ENCODE results near the gene LAMB1.
A peak's percentile ranks its signal among the peaks of the same experiment; 100 is the strongest.
"Not testable (repeated sequence)": the region's sequence is repeated elsewhere in the genome, so short reads cannot be mapped to it uniquely, and the experiment has no call there.

LAMB1 gene

GRCh38 chr7:107911981-107912380, 91.0 kb downstream of the LAMB1 start:
- DNase-seq = no peak

DNA sequence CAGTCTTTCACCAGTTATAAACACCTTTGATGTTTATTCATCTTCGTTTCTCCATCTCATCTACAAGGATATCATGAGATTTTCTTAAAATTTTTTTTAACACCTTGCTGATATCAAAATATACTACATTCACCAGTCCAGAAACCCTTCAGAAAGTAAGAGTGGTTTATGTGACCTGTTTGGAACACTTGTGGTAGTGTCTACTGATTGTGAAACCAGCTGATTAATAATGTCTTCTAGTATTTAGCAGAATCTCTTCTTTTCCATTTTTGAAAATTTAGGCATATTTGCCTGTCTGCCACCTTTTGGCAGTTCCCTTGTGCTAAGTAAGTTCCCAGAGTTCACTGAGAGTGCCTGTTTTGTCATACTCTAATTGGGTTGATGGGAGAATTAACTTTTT, 93.5 kb downstream of the LAMB1 start:
- no peak for DNase-seq

- DNase-seq = no peak
Measured at GRCh38 chr7:107907790-107908189, 95.2 kb downstream of the LAMB1 start.

- no peak for DNase-seq
Measured at GRCh38 chr7:107902381-107902780, 100.6 kb downstream of the LAMB1 start.

GRCh38 chr7:107900496-107901015, 102.4 kb downstream of the LAMB1 start:
- no peak for DNase-seq

DNA sequence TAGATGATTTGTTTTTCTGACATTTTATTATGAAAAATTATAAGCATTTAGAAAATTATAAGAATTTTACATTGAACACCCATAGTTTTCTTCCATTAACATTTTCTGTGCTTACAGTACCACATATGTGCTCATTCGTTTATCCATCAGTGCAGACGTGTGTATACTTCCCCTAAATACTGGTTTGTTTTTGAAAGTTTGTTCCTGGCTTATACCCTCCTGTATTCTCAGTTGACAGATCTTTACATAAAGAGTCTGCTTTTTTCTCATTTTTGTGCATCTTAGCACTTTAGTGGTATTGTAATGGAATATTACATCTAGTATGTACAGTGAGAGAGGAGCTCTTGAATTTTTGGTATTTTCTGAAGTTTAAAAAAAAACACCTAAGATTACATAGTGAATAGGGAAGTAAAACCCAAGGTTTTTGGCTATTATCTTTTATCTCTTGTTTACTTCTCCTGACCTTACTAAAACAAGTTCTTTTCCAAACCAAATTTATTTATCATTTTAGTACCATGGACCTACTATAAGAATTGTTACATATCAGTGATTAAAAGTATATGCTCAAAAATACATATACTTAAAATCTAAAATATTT, 103.9 kb downstream of the LAMB1 start:
- no peak for DNase-seq

GRCh38 chr7:107892367-107892741, 110.6 kb downstream of the LAMB1 start:
- DNase-seq = not testable (repeated sequence)

GRCh38 chr7:107891636-107892366, 111.2 kb downstream of the LAMB1 start:
- no peak for DNase-seq

GRCh38 chr7:107890962-107891635, 111.9 kb downstream of the LAMB1 start, which contains the start of gene DLD:
DLD (plus strand) TSS chr7:107891183; CDS start chr7:107891251, 68 bp downstream.
- peak; percentile 96 for DNase-seq

DNA sequence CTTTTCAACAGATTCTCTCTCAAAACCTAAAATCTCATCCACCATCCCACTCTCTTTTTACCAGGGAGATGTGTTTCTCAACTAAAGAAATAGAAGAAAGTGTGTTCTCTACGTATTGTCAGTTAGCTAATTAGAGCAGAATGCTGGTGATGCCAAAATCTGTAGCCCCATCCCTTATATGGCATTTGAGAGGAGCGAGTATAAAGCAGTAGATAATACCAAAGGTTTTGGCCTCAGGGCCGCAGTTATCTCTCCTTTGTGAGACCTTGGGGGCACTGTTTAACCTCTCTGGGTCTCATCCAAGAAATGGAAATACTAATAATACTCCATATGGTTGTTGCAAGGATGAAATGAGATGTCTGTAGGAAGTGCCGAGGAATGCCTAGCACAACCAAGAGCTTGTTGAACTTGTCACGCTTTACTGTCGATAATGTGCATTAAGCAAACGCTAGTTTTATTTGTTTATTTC, 112.4 kb downstream of the LAMB1 start:
- no peak for DNase-seq

GRCh38 chr7:107889992-107890391, 113.0 kb downstream of the LAMB1 start:
- DNase-seq = no peak

GRCh38 chr7:107887827-107888226, 115.1 kb downstream of the LAMB1 start:
- not testable (repeated sequence) for DNase-seq

- DNase-seq = no peak
Measured at GRCh38 chr7:107884066-107884818, 118.7 kb downstream of the LAMB1 start.

DNA sequence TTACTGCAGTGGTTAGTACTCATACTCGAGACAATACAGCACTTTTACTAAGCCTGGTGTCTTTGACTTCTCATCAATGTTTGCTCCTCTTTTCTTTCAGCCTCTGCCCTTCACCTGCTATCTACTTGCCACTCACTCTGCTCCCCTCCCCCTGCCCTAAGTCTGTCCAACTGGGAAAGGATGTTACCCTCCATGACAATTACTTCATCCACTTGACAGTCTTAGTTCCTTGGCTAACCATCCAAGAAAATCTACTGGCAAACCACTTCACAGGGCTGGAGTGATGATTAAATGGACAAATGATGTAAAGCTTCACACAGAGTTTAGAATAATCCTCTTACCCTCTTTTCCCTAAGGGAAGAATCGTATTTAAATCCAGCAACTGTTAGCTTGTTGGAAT, 120.2 kb downstream of the LAMB1 start:
- no peak for DNase-seq

DNA sequence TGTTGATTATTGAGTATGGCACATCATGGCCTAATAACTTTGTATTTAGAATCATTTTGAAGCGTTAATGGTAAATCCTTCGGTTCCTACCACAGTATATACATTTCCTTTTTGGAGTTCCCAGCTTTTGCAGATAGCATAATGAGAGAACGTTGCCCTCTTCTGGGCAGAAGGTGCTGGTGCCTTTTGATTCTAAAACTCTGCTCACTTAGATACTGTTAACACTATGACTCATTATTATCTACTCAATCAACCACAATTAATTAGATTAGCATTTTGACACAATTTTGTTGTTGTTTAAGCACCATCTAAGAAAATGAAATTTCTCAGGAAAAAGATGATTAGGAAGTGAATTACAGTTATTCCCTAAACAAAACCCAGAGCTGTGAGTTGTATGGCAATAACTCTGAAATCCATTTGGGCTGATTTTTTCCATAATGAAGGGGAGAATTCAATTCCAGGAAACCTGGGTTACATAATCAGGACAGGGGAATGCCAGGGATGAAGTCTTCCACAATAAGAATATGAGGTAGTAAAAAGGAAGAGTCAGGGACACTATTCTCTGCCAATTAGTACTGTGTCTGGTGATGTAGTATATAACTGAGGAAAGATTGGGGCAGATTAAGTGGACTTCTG, 123.4 kb downstream of the LAMB1 start:
- peak; percentile 26 for DNase-seq

DNA sequence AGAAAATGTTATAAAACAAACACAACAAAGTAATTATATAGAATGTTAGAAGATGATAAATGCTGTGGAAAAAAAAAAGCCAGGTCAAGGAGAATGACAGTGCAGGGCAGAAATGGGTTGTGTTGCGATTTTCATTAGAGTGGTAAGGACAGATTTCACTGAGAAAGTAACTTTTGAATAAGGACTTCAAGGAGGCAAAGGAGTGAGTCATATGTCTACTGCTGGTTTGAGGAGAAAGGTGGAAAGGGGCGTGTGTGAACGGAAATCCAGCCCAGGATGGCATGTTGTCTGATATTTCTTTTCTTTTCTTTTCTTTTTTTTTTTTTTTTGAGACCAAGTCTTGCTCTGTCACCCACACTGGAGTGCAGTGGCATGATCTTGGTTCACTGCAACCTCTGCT, 124.3 kb downstream of the LAMB1 start:
- no peak for DNase-seq

DNA sequence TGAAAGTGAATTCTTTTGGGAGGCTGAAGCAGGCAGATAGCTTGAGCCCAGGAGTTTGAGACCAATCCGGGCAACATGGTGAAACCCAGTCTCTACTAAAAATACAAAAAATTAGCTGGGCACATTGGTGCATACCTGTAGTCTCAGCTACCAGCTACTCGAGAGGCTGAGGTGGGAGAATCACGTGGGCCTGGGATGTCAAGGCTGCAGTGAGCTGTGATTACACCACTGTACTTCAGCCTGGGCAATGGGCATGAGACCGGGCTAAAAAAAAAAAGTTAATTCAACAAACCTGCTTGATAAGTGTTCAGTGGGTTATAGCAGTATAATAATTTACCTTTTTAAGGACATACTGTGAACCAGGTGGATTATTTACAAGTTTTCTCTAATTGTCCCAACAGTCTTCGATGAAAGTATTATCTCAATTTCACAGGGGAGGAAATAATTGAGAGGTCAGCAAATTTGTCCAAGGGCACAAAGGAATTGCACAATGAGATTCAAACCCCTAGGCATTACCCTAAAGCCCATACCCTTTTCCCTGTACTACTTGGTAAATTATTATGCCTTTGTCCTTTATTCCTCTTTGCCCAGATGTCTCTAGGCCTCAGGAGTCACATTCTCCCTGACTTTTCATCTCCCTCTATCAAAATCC, 125.1 kb downstream of the LAMB1 start:
- no peak for DNase-seq

GRCh38 chr7:107876916-107877315, 126.0 kb downstream of the LAMB1 start:
- DNase-seq = no peak

GRCh38 chr7:107874605-107875446, 128.1 kb downstream of the LAMB1 start:
- DNase-seq = peak; percentile 37

- DNase-seq = no peak
Measured at GRCh38 chr7:107874111-107874510, 128.8 kb downstream of the LAMB1 start.

Measured in femur (tissue), 1 donor.